Keratinocyte (primary cell): ENCODE data around the gene ACSL4. TPM values are rescaled to one million over a fixed set of nuclear protein-coding genes. Genes with fewer than 3 reads are reported as not detected.

Experiments
- DNase-seq: peaks from one replicate; pipeline ENCODE4 v3.0.0-alpha.2; 2011; ENCODE audit warnings: low read depth, missing footprints, low spot score
- FAIRE-seq: peaks from 2 replicates; lab custom pipeline; 2011; peaks lifted over from hg19 to GRCh38; lab: Jason Lieb, UNC
- H2AFZ ChIP-seq: 2 replicates; pipeline ENCODE4 v1.6.0; 2012; ENCODE audit warnings: low read length, control low read depth, inconsistent platforms; ENCODE audit not compliant: control insufficient read depth
- H3K27ac ChIP-seq: 2 replicates; pipeline ENCODE4 v1.5.1; 2011; ENCODE audit warnings: low read length; ENCODE audit not compliant: control insufficient read depth, insufficient read depth
- H3K27me3 ChIP-seq: 3 replicates; pipeline ENCODE4 v1.6.0; 2011; ENCODE audit warnings: low read length; ENCODE audit not compliant: control insufficient read depth, insufficient read depth; ENCODE audit errors: extremely low read depth
- H3K36me3 ChIP-seq, 2 experiments: 2 replicates in 1 of 2; 3 replicates in 1 of 2; pipeline ENCODE4 v1.5.1; 2011; ENCODE audit warnings: low read length in 2 of 2, mild to moderate bottlenecking in 1 of 2; ENCODE audit not compliant: control insufficient read depth in 2 of 2, insufficient read depth in 2 of 2; ENCODE audit errors: extremely low read depth in 1 of 2
- H3K4me1 ChIP-seq: 3 replicates; pipeline ENCODE4 v1.5.1; 2011; ENCODE audit warnings: low read length; ENCODE audit not compliant: control insufficient read depth, insufficient read depth; ENCODE audit errors: extremely low read depth
- H3K4me2 ChIP-seq: 3 replicates; pipeline ENCODE4 v1.6.0; 2011; ENCODE audit warnings: low read depth, low read length; ENCODE audit not compliant: control insufficient read depth, insufficient read depth; ENCODE audit errors: extremely low read depth
- H3K4me3 ChIP-seq, 3 experiments: fragments of 200-600 bp in 1 of 3; sonication (generic) in 1 of 3; 2 replicates in 2 of 3; 3 replicates in 1 of 3; pipeline ENCODE4 v1.5.1; 2011 to 2016; ENCODE audit warnings: low read length in 3 of 3, mild to moderate bottlenecking in 3 of 3, control low read depth in 2 of 3, inconsistent platforms in 1 of 3, low read depth in 1 of 3, mixed read lengths in 1 of 3, mixed run types in 1 of 3, moderate library complexity in 1 of 3; ENCODE audit not compliant: control insufficient read depth in 2 of 3, insufficient read depth in 2 of 3; ENCODE audit errors: extremely low read depth in 1 of 3
- H3K79me2 ChIP-seq: 2 replicates; pipeline ENCODE4 v1.6.0; 2012; ENCODE audit warnings: low read length; ENCODE audit not compliant: control insufficient read depth, insufficient read depth
- H3K9ac ChIP-seq: 3 replicates; pipeline ENCODE4 v1.6.0; 2011; ENCODE audit warnings: low read length; ENCODE audit not compliant: control insufficient read depth, insufficient read depth; ENCODE audit errors: extremely low read depth
- H3K9me1 ChIP-seq: 3 replicates; pipeline ENCODE4 v1.6.0; 2011; ENCODE audit warnings: low read length; ENCODE audit not compliant: control insufficient read depth, insufficient read depth; ENCODE audit errors: extremely low read depth
- H3K9me3 ChIP-seq: 2 replicates; pipeline ENCODE4 v1.5.1; 2012; ENCODE audit warnings: low read depth, low read length; ENCODE audit not compliant: control insufficient read depth
- H4K20me1 ChIP-seq: 3 replicates; pipeline ENCODE4 v1.6.0; 2011; ENCODE audit warnings: low read length; ENCODE audit not compliant: control insufficient read depth, insufficient read depth; ENCODE audit errors: extremely low read depth
- EZH2 ChIP-seq: IDR thresholded peaks from one replicate; pipeline ENCODE4 v1.6.1; 2012; ENCODE audit warnings: inconsistent platforms, mild to moderate bottlenecking, low read length, moderate library complexity
- dilution Hi-C: fragments of 300-500 bp; cut with MboI; formaldehyde crosslinking; loops from one replicate; pipeline ENCODE4 v1.7.0; 2020; ENCODE audit warnings: low sequenced_read_pairs; ENCODE audit not compliant: extremely low pct_ligation_motif_present
- polyA plus RNA-seq, 5 experiments: library from polyadenylated mRNA; depleted of rRNA in 3 of 5; stranded (reverse) in 3 of 5; stranded (forward) in 1 of 5; unstranded in 1 of 5; fragments of >200 nt; gene quantifications; 1 replicate in 1 of 5; 2 replicates in 3 of 5; 3 replicates in 1 of 5; pipeline versions ENCODE4 v1.2.1 to v1.2.3, GENCODE V29; 2011 to 2012; ENCODE audit warnings: missing spikeins in 2 of 5, low read depth in 1 of 5, low replicate concordance in 1 of 5
- TF ChIP-seq, protein P1 (sequence below), 3 experiments: IDR thresholded peaks in 1 of 3; conservative IDR thresholded peaks in 1 of 3; optimal IDR thresholded peaks in 1 of 3; 2 replicates in 2 of 3; 3 replicates in 1 of 3; pipeline versions ENCODE3 to v1.5.1; 2011; ENCODE audit warnings: low read length in 3 of 3, mild to moderate bottlenecking in 3 of 3, moderate library complexity in 2 of 3, control low read depth in 1 of 3, inconsistent platforms in 1 of 3; ENCODE audit not compliant: insufficient read depth in 2 of 3; ENCODE audit errors: extremely low read depth in 1 of 3

ACSL4 gene
- polyA plus RNA-seq, 1 donor (not counting 4 experiments of a cell fraction or from before 2014, with no cell fraction given) = 78.3 TPM

DNA sequence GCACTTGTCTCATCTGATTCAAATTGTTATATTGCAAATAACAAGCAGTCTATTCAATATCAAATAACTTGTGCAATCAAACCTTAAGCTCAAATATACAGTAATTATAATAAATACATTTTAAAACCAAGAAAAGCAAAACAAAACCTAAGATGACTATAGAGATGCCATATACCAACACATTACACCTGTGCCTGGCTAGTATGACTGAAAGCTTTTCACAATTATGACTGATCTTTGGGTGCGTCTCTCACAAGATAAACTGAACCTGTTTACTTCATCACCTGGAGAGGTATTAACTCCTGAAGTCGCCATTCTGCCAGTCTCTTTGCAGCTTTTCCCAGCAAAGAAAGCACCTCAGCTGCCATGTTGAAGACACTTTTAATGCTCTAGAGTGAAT is 41.3 kb downstream of the ACSL4 start:
- TF ChIP-seq EZH2 = no peak
- TF ChIP-seq, protein P1, sequence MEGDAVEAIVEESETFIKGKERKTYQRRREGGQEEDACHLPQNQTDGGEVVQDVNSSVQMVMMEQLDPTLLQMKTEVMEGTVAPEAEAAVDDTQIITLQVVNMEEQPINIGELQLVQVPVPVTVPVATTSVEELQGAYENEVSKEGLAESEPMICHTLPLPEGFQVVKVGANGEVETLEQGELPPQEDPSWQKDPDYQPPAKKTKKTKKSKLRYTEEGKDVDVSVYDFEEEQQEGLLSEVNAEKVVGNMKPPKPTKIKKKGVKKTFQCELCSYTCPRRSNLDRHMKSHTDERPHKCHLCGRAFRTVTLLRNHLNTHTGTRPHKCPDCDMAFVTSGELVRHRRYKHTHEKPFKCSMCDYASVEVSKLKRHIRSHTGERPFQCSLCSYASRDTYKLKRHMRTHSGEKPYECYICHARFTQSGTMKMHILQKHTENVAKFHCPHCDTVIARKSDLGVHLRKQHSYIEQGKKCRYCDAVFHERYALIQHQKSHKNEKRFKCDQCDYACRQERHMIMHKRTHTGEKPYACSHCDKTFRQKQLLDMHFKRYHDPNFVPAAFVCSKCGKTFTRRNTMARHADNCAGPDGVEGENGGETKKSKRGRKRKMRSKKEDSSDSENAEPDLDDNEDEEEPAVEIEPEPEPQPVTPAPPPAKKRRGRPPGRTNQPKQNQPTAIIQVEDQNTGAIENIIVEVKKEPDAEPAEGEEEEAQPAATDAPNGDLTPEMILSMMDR (optimal IDR thresholded peaks at IDR 0.05 in 1 of 3, IDR thresholded peaks at IDR 0.05 in 1 of 3, conservative IDR thresholded peaks at IDR 0.05 in 1 of 3; ENCODE audit: extremely low read depth in 1 of 3, insufficient read depth in 2 of 3, low read length in 3 of 3) = no peak
- FAIRE-seq (no peak), DNase-seq (no peak)
- Histone ChIP-seq H3K9ac (no peak overlapping the region), H4K20me1 (peaks cover 5% of the 10 kb centered on the region), H2AFZ (no peak overlapping the region), H3K4me1 (no peaks in the 10 kb centered on the region), H3K36me3 (peaks cover 2 to 4% of the 10 kb centered on the region in 2 experiments), H3K27me3 (peaks cover 3% of the 10 kb centered on the region), H3K4me2 (no peak overlapping the region), H3K27ac (no peak overlapping the region), H3K4me3 (no peak overlapping the region), H3K9me1 (no peaks in the 10 kb centered on the region), H3K9me3 (no peaks in the 10 kb centered on the region), H3K79me2 (peaks cover 72% of the 10 kb centered on the region)
- dilution Hi-C loops = no loop called here

DNA sequence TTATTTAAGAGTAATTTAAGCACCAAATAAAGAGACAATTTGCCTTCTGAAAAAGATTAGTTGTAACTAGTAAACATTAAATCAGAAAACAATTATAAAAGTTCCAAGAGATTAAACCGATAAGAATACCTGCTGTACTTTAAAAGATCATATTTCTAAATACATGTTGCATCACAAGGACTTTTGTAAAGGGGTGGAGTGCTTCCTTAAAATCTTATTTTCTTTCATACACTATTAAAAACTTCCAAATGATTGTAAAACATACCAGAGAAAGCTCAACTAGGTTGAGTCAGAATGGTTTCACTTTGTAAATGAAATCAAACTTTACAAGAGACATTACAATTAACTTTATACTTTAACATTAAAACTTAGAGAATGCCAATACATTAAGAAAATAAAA is 41.8 kb downstream of the ACSL4 start:
- no peak overlapping the region for H3K9ac ChIP-seq
- H3K4me2 ChIP-seq = no peak overlapping the region
- FAIRE-seq = no peak
- TF ChIP-seq EZH2 = no peak
- TF ChIP-seq, protein P1 (optimal IDR thresholded peaks at IDR 0.05 in 1 of 3, IDR thresholded peaks at IDR 0.05 in 1 of 3, conservative IDR thresholded peaks at IDR 0.05 in 1 of 3; ENCODE audit: extremely low read depth in 1 of 3, insufficient read depth in 2 of 3, low read length in 3 of 3) = no peak
- H3K27ac ChIP-seq = no peak overlapping the region
- peaks cover 3% of the 10 kb centered on the region for H3K27me3 ChIP-seq
- dilution Hi-C loops = no loop called here
- no peak overlapping the region for H3K4me3 ChIP-seq
- no peaks in the 10 kb centered on the region for H3K9me1 ChIP-seq
- H3K9me3 ChIP-seq = no peaks in the 10 kb centered on the region
- DNase-seq = no peak
- no peak overlapping the region for H2AFZ ChIP-seq
- H4K20me1 ChIP-seq = peaks cover 5% of the 10 kb centered on the region
- peaks cover 71% of the 10 kb centered on the region for H3K79me2 ChIP-seq
- H3K4me1 ChIP-seq = no peaks in the 10 kb centered on the region
- peaks cover 2 to 4% of the 10 kb centered on the region in 2 experiments for H3K36me3 ChIP-seq
